ENCODE measurements around the gene DAPK2.

Gene DAPK2

DNA sequence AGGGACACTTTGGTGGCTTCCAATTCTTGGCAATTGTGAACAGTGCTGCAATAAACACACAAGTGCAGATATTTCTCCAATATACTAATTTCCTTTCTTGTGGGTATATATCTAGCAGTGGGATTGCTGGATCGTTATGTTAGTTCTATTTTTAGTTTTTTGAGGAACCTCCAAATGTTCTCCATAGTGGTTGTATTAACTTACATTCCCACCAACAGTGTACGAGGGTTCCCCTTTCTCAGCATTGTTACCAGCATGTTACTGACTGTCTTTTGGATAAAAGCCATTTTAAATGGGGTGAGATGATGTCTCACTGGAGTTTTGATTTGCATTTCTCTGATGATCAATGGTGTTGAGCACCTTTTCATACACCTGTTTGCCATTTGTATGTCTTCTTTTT is 92.8 kb downstream of the DAPK2 start:
- no peak overlapping the region for H3K4me3 ChIP-seq (ENCODE audit: low read depth, low read length)
- no peak for DNase-seq (ENCODE audit: low read depth)

DNA sequence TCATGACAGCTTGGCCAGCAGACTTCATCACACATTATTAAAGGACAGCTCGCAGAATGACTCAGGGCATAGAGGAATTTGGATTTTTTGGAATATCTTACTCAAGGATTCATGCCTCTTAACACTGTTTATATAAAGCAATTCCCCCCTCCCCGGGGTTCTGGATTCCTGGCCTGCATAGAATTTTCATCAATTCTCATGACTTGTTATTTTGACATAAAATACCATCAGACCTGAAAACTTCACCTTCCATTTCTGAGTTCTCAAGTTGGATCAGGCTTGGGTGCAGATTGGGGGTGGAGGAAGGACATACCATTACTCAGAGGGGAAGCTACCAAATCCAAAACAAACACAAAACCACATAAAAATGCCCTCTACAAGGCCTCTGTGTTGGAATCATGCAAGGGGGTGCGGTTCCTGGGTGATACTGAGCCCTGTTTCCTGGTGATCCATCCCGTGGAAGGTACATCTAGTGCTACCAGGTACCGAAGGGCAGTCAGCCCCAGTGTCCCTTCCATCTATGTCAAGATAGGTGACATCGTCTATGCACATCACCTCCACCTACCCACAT is 95.3 kb downstream of the DAPK2 start:
- no peak for DNase-seq (ENCODE audit: low read depth)
- TF ChIP-seq, protein P1, sequence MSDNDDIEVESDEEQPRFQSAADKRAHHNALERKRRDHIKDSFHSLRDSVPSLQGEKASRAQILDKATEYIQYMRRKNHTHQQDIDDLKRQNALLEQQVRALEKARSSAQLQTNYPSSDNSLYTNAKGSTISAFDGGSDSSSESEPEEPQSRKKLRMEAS (IDR thresholded peaks at IDR 0.05; ENCODE audit: low read depth, low read length), result no peak
- no peak for TF ChIP-seq POLR2A (IDR thresholded peaks at IDR 0.05; ENCODE audit: extremely low read depth, insufficient read length)
- TF ChIP-seq, protein P2, sequence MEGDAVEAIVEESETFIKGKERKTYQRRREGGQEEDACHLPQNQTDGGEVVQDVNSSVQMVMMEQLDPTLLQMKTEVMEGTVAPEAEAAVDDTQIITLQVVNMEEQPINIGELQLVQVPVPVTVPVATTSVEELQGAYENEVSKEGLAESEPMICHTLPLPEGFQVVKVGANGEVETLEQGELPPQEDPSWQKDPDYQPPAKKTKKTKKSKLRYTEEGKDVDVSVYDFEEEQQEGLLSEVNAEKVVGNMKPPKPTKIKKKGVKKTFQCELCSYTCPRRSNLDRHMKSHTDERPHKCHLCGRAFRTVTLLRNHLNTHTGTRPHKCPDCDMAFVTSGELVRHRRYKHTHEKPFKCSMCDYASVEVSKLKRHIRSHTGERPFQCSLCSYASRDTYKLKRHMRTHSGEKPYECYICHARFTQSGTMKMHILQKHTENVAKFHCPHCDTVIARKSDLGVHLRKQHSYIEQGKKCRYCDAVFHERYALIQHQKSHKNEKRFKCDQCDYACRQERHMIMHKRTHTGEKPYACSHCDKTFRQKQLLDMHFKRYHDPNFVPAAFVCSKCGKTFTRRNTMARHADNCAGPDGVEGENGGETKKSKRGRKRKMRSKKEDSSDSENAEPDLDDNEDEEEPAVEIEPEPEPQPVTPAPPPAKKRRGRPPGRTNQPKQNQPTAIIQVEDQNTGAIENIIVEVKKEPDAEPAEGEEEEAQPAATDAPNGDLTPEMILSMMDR (IDR thresholded peaks at IDR 0.05; ENCODE audit: low read depth, low read length), result no peak
- TF ChIP-seq MYC (IDR thresholded peaks at IDR 0.05; ENCODE audit: low read depth, low read length), result no peak
- H3K4me3 ChIP-seq (ENCODE audit: low read depth, low read length), result no peak overlapping the region

More for the DNA sequence above, 92.8 kb downstream of the DAPK2 start:
- TF ChIP-seq, protein P2 (IDR thresholded peaks at IDR 0.05; ENCODE audit: low read depth, low read length), result no peak
- TF ChIP-seq MYC (IDR thresholded peaks at IDR 0.05; ENCODE audit: low read depth, low read length), result no peak
- TF ChIP-seq, protein P1 (IDR thresholded peaks at IDR 0.05; ENCODE audit: low read depth, low read length), result no peak
- TF ChIP-seq POLR2A (IDR thresholded peaks at IDR 0.05; ENCODE audit: extremely low read depth, insufficient read length), result no peak

DNA sequence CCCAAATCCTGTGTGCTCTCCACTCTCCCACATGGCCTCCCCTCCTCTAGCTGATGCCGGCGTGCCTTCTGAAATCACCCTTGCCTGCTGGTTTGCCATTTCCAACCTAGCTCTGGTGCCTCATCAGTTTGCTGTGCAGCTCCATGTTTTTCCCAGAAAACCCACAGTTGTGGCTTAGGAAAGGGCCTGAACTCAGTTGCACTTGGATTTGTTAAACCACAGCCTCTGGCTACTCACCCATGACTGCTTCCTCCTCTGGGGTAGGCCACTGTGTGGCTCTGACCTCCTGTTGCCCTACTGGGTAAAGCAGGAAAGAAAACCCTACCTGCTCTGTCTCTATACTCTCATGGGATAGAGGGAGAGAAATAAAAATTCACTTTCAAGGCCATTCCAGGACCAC is 97.3 kb downstream of the DAPK2 start:
- DNase-seq (ENCODE audit: low read depth), result no peak
- TF ChIP-seq POLR2A (IDR thresholded peaks at IDR 0.05; ENCODE audit: extremely low read depth, insufficient read length), result no peak
- H3K4me3 ChIP-seq (ENCODE audit: low read depth, low read length), result no peak overlapping the region

DNA sequence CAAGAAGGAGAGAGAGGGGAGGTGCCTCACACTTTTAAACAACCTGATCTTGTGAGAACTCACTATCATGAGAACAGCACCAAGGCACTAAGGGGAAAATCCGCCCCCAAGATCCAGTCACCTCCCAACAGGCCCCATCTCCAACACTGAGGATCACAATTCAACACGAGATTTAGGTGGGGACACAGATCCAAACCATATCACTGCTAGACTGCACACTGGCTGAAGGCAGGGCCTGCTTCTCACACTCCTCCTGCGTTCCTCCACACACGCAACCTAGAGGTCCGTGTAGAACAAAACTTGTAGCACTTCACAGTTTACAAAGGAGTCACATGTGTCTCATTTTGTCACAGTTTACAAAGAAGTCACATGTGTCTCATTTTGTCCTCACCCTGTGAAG is 97.8 kb downstream of the DAPK2 start:
- no peak overlapping the region for H3K4me3 ChIP-seq (ENCODE audit: low read depth, low read length)
- DNase-seq (ENCODE audit: low read depth), result no peak
- TF ChIP-seq POLR2A (IDR thresholded peaks at IDR 0.05; ENCODE audit: extremely low read depth, insufficient read length), result no peak
- TF ChIP-seq, protein P2 (IDR thresholded peaks at IDR 0.05; ENCODE audit: low read depth, low read length), result no peak
- TF ChIP-seq, protein P1 (IDR thresholded peaks at IDR 0.05; ENCODE audit: low read depth, low read length), result no peak
- no peak for TF ChIP-seq MYC (IDR thresholded peaks at IDR 0.05; ENCODE audit: low read depth, low read length)

DNA sequence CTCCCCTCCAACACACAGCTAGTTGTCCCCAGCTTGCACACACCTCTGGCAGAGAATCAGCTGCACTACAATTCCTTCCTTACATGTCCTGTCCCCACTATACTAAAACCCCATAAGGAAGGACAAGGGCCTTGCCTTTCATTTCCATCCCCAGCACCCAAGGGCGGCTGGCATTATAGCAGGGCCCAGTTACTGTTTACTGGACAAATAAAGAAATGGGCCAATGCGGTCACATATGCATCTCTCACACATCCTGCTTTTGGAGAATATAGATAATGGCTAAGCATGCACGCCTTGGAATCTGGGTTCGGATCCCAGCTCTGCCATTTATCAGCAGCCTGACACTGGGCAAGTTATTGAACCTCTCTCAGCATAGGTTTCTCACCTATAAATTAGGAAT is 99.1 kb downstream of the DAPK2 start:
- H3K4me3 ChIP-seq (ENCODE audit: low read depth, low read length), result no peak overlapping the region
- TF ChIP-seq POLR2A (IDR thresholded peaks at IDR 0.05; ENCODE audit: extremely low read depth, insufficient read length) (no peak), MYC (IDR thresholded peaks at IDR 0.05; ENCODE audit: low read depth, low read length) (no peak)
- TF ChIP-seq, protein P1 (IDR thresholded peaks at IDR 0.05; ENCODE audit: low read depth, low read length), result no peak
- TF ChIP-seq, protein P2 (IDR thresholded peaks at IDR 0.05; ENCODE audit: low read depth, low read length), result no peak
- no peak for DNase-seq (ENCODE audit: low read depth)

DNA sequence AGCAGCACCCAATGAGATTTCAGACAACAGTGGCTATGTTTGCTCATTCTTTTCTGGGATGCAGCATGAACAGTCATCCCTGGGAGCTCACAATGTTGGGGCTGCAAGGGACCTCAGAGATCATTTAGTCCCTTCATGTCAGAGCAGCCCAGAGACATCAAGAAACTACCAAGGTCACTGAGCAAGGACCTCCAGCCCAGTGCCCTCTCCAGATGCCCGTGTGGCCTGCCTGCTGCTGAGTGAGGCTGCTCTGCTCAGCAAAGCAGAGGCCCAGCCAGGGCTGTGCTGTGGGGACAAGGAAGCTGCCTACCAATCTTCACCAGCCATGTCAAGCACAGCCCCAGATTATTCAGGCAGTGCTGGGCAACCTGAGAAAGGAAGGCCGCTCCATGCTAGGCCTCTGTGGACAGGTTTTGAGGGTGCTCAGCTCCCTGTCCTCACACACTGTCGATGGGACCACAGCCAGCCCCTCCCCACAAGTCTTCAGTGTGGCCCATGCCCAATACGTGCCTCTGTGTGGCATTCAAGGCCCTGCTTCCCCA is 99.7 kb downstream of the DAPK2 start:
- no peak for TF ChIP-seq MYC (IDR thresholded peaks at IDR 0.05; ENCODE audit: low read depth, low read length)
- no peak overlapping the region for H3K4me3 ChIP-seq (ENCODE audit: low read depth, low read length)
- no peak for DNase-seq (ENCODE audit: low read depth)

DNA sequence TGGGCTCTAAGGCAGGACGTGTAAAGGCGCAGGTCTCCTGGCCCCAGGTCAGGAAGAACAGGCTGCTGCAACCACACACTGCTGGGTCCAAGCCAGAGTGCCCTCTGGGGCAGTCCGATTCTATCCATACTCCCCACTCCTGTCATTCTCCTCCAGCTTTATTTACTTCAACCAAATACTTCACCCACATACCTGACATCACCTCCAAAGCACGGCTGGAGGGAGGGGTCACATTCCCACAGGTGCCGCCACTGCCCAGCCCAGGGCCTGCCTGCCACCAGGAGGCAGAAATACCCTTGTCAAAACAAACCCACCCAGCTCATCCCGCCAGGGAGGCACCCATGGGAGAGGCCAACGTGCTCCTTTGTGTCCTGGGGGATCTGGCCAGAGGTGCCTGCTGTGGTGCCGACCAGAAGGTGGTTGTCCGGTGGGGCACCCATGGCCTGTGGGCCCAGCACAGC is 100.4 kb downstream of the DAPK2 start:
- H3K4me3 ChIP-seq (ENCODE audit: low read depth, low read length), result no peak overlapping the region
- TF ChIP-seq POLR2A (IDR thresholded peaks at IDR 0.05; ENCODE audit: extremely low read depth, insufficient read length) (no peak), MYC (IDR thresholded peaks at IDR 0.05; ENCODE audit: low read depth, low read length) (no peak)
- TF ChIP-seq, protein P2 (IDR thresholded peaks at IDR 0.05; ENCODE audit: low read depth, low read length), result no peak
- TF ChIP-seq, protein P1 (IDR thresholded peaks at IDR 0.05; ENCODE audit: low read depth, low read length), result no peak

More for the DNA sequence above, 100.4 kb downstream of the DAPK2 start:
- DNase-seq (ENCODE audit: low read depth), result no peak
